ENCODE data around the gene TEX55.

The TEX55 gene

GRCh38 chr3:119140466-119140865 lies 5.5 kb upstream of the TEX55 start:
- H3K27me3 ChIP-seq, result no peaks in the 10 kb centered on the region
- no peak overlapping the region for H3K4me3 ChIP-seq (ENCODE audit: low read depth, low read length)
- no peaks in the 10 kb centered on the region for H3K9me3 ChIP-seq
- no peaks in the 10 kb centered on the region for H3K4me1 ChIP-seq
- DNase-seq, result no peak
- TF ChIP-seq CTCF (IDR thresholded peaks at IDR 0.05; ENCODE audit: low read depth, low read length), result no peak
- H3K36me3 ChIP-seq, result no peaks in the 10 kb centered on the region

- Histone ChIP-seq H3K4me1 (no peaks in the 10 kb centered on the region), H3K4me3 (ENCODE audit: low read depth, low read length) (no peak overlapping the region), H3K36me3 (no peaks in the 10 kb centered on the region), H3K27me3 (no peaks in the 10 kb centered on the region), H3K9me3 (no peaks in the 10 kb centered on the region)
- DNase-seq, result no peak
- TF ChIP-seq CTCF (IDR thresholded peaks at IDR 0.05; ENCODE audit: low read depth, low read length), result no peak
Measured at GRCh38 chr3:119145128-119145499, 851 bp upstream of the TEX55 start.

- Histone ChIP-seq H3K4me1 (no peaks in the 10 kb centered on the region), H3K27me3 (no peaks in the 10 kb centered on the region), H3K36me3 (no peaks in the 10 kb centered on the region), H3K4me3 (ENCODE audit: low read depth, low read length) (no peak overlapping the region), H3K9me3 (no peaks in the 10 kb centered on the region)
- no peak for TF ChIP-seq CTCF (IDR thresholded peaks at IDR 0.05; ENCODE audit: low read depth, low read length)
- no peak for DNase-seq
Measured at GRCh38 chr3:119146578-119147375, 812 bp downstream of the TEX55 start.

- no peak overlapping the region for H3K4me3 ChIP-seq (ENCODE audit: low read depth, low read length)
- no peak for DNase-seq
- H3K36me3 ChIP-seq, result no peaks in the 10 kb centered on the region
- H3K27me3 ChIP-seq, result no peaks in the 10 kb centered on the region
- no peaks in the 10 kb centered on the region for H3K9me3 ChIP-seq
- H3K4me1 ChIP-seq, result no peaks in the 10 kb centered on the region
- TF ChIP-seq CTCF (IDR thresholded peaks at IDR 0.05; ENCODE audit: low read depth, low read length), result no peak
Measured at GRCh38 chr3:119147494-119147893, 1.5 kb downstream of the TEX55 start.

GRCh38 chr3:119148493-119149180 lies 2.7 kb downstream of the TEX55 start:
- no peak for DNase-seq
- no peaks in the 10 kb centered on the region for H3K4me1 ChIP-seq

More at GRCh38 chr3:119148493-119149180, 2.7 kb downstream of the TEX55 start:
- H3K4me3 ChIP-seq (ENCODE audit: low read depth, low read length), result no peak overlapping the region
- H3K36me3 ChIP-seq, result no peaks in the 10 kb centered on the region
- no peaks in the 10 kb centered on the region for H3K9me3 ChIP-seq
- H3K27me3 ChIP-seq, result no peaks in the 10 kb centered on the region
- TF ChIP-seq CTCF (IDR thresholded peaks at IDR 0.05; ENCODE audit: low read depth, low read length), result no peak

Data from BE2C (cell line).